WERI-Rb-1 (cell line): ENCODE measurements around the gene SMCO4.
"Not testable (repeated sequence)": the region's sequence is repeated elsewhere in the genome, so short reads cannot be mapped to it uniquely, and the experiment has no call there.

Source experiments
- DNase-seq: peaks from one replicate; pipeline ENCODE4 v3.0.0-alpha.2; 2020
- H3K27ac ChIP-seq: fragments of 250-450 bp; sonication (Bioruptor Pico); 2 replicates; pipeline ENCODE4 v1.5.1; 2020; ENCODE audit warnings: mild to moderate bottlenecking, moderate library complexity
- H3K27me3 ChIP-seq: fragments of 250-450 bp; sonication (Bioruptor Pico); 2 replicates; pipeline ENCODE4 v1.5.1; 2021; ENCODE audit warnings: mild to moderate bottlenecking, low read depth, moderate library complexity; ENCODE audit not compliant: insufficient read depth, severe bottlenecking
- H3K36me3 ChIP-seq: fragments of 250-450 bp; sonication (Bioruptor Pico); 2 replicates; pipeline ENCODE4 v1.5.1; 2020; ENCODE audit warnings: mild to moderate bottlenecking, moderate library complexity
- H3K4me3 ChIP-seq: 2 replicates; pipeline ENCODE4 v1.5.1; 2011; ENCODE audit warnings: low read depth, mild to moderate bottlenecking, control low read depth, low read length
- H3K9me3 ChIP-seq: fragments of 250-450 bp; sonication (Bioruptor Pico); 2 replicates; pipeline ENCODE4 v1.5.1; 2021; ENCODE audit warnings: mild to moderate bottlenecking, moderate library complexity; ENCODE audit not compliant: severe bottlenecking
- TF ChIP-seq, protein P1 (sequence below): IDR thresholded peaks from 2 replicates; pipeline ENCODE4 v1.5.1; 2011; ENCODE audit warnings: low read depth, mild to moderate bottlenecking, control low read depth, inconsistent platforms, low read length

The SMCO4 gene

DNA sequence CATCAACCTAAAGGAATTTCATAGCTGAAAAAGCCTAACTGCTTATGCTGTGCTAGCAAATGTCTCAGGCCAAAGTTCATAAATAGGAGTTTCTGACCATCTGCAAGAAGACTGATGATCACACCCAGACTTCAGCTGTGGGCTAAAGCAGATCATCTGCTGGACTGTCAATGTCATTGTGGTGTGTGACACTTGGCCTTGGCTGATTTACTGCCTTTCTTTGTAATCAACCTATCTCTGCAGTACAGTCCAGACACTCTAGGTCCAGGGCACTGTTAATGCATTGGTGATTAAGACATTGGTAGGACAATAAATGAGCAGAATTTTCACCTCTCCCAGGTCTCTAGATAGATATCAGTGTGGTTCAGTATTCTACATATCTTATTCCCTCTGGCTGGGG is 40.3 kb upstream of the SMCO4 start:
- no peaks in the 10 kb centered on the region for H3K27me3 ChIP-seq
- no peaks in the 10 kb centered on the region for H3K36me3 ChIP-seq
- no peak for DNase-seq
- H3K9me3 ChIP-seq = peaks cover 3% of the 10 kb centered on the region
- no peak overlapping the region for H3K4me3 ChIP-seq
- TF ChIP-seq, protein P1, sequence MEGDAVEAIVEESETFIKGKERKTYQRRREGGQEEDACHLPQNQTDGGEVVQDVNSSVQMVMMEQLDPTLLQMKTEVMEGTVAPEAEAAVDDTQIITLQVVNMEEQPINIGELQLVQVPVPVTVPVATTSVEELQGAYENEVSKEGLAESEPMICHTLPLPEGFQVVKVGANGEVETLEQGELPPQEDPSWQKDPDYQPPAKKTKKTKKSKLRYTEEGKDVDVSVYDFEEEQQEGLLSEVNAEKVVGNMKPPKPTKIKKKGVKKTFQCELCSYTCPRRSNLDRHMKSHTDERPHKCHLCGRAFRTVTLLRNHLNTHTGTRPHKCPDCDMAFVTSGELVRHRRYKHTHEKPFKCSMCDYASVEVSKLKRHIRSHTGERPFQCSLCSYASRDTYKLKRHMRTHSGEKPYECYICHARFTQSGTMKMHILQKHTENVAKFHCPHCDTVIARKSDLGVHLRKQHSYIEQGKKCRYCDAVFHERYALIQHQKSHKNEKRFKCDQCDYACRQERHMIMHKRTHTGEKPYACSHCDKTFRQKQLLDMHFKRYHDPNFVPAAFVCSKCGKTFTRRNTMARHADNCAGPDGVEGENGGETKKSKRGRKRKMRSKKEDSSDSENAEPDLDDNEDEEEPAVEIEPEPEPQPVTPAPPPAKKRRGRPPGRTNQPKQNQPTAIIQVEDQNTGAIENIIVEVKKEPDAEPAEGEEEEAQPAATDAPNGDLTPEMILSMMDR = no peak
- H3K27ac ChIP-seq = no peak overlapping the region

DNA sequence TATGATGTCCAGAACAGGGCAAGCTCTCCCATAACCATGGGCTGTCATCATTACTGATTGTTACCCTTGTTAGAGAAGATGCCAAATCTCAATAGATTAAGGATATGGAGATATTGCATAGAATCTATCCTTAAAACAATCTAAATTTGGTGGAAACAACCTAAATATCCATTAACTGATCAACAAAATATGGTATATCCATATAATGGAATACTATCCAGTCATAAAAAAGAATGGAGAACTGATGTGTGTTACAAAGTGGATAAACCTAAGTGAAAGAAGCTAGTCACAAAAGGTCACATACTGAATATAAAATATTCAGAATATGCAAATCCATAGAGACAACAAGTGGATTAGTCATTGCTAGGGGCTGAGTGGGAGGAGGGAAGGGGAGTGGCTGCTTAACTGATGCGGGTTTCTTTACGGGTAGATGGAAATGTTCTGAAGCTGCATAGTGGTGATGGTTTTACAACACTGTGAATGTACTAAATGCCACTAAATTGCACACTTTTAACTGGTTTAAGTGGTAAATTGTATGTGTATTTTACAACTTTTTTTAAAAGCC is 36.1 kb upstream of the SMCO4 start:
- Histone ChIP-seq H3K4me3 (no peak overlapping the region), H3K36me3 (no peaks in the 10 kb centered on the region), H3K9me3 (peaks cover 3% of the 10 kb centered on the region), H3K27ac (no peak overlapping the region), H3K27me3 (no peaks in the 10 kb centered on the region)
- TF ChIP-seq, protein P1 = no peak
- no peak for DNase-seq

DNA sequence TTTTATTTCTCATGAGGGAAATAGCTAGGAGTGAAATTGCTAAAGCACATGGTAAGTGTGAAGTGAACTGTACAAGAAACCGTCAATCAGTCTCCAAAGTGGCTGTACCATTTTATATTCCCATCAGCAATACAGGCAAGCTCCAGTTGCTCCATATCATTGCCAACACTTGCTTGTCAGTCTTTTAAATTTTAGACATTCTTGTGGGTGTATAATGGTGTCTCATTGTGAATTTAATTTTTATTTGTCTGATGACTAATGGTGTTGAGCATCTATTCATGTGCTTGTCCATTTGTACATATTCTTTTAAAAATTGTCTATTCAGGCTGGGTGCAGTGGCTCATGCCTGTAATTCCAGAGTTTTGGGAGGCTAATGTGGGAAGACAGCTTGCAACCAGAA is 34.1 kb upstream of the SMCO4 start:
- no peaks in the 10 kb centered on the region for H3K36me3 ChIP-seq
- DNase-seq = no peak
- peaks cover 3% of the 10 kb centered on the region for H3K9me3 ChIP-seq
- H3K27me3 ChIP-seq = no peaks in the 10 kb centered on the region
- H3K4me3 ChIP-seq = no peak overlapping the region
- TF ChIP-seq, protein P1 = no peak
- no peak overlapping the region for H3K27ac ChIP-seq

DNA sequence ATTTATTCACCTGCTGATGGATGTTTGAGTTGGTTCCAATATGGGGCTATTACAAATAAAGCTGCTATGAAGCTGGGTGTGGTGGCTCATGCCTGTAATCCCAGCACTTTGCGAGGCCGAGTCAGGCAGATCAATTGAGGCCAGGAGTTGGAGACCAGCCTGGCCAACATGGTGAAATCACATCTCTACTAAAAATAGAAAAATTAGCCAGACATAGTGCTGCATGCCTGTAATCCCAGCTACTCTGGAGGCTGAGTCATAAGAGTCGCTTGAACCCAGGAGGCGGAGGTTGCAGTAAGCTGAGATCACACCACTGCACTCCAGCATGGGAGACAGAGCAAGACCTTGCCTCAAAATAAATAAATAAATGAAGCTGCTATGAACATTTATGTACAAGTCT is 33.7 kb upstream of the SMCO4 start:
- H3K4me3 ChIP-seq, H3K36me3 ChIP-seq, DNase-seq: not testable (repeated sequence)

DNA sequence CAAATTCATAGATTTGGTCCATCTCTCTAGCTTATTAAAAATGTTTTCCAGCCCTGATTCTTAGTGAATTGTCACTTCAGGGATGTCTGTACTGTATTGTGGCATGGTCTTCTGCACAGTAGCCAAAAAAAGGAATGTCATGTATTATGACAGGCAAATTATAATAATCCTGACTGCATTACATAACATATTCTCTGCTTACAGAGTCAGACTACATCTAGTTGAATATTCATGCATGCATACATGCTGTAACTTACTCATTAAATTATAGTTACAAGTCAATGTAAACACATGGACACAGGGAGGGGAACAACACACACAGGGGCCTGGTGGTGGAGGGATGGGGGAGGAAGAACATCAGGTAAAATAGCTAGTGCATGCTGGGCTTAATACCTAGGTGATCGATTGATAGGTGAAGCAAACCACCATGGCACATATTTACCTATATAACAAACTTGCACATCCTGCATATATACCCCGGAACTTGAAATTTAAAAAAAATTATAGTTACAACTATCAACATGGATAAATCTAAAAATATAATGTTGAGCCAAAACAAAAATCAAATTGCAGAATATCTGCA is 31.5 kb upstream of the SMCO4 start:
- no peak for DNase-seq
- Histone ChIP-seq H3K4me3 (no peak overlapping the region), H3K27ac (no peak overlapping the region), H3K36me3 (no peaks in the 10 kb centered on the region), H3K9me3 (peaks cover 3% of the 10 kb centered on the region), H3K27me3 (no peaks in the 10 kb centered on the region)
- TF ChIP-seq, protein P1 = no peak

More for the DNA sequence above, 33.7 kb upstream of the SMCO4 start:
- H3K27ac ChIP-seq, H3K27me3 ChIP-seq, H3K9me3 ChIP-seq: not testable (repeated sequence)

GRCh38 chr11:93573184-93573583 is 30.0 kb upstream of the SMCO4 start:
- Histone ChIP-seq H3K4me3 (no peak overlapping the region), H3K27me3 (no peaks in the 10 kb centered on the region), H3K27ac (no peak overlapping the region), H3K36me3 (no peaks in the 10 kb centered on the region), H3K9me3 (no peaks in the 10 kb centered on the region)
- TF ChIP-seq, protein P1 = no peak
- no peak for DNase-seq
